Suppressor macrophage treated with lipopolysaccharide for 1 hour (primary cell): ENCODE data around the gene SLC4A4.
"Not testable (repeated sequence)": the region's sequence is repeated elsewhere in the genome, so short reads cannot be mapped to it uniquely, and the experiment has no call there.

Source experiments
- DNase-seq, 3 donors: peaks; one replicate each; pipeline ENCODE4 v3.0.0-alpha.2; 2020 to 2022

The SLC4A4 gene

DNA sequence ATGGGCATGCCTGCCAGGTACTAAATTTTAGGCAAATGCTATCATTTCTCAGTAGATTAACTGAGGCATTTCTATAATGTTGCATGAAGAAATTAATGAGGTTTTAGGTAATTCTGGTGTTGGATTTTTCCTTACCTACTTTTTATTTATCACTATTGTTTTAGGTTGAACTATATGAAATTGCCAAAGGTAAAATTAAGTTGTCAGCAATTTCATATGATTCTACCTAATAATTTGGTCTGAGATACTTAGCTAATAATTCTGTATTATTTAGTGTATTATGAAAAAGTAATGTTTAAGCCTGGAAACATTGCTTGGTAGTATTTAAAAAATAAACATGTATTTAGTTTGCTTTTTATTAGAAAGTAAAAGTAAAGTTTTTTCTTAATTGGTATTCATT, 22.7 kb downstream of the SLC4A4 start:
- no peak for DNase-seq

DNA sequence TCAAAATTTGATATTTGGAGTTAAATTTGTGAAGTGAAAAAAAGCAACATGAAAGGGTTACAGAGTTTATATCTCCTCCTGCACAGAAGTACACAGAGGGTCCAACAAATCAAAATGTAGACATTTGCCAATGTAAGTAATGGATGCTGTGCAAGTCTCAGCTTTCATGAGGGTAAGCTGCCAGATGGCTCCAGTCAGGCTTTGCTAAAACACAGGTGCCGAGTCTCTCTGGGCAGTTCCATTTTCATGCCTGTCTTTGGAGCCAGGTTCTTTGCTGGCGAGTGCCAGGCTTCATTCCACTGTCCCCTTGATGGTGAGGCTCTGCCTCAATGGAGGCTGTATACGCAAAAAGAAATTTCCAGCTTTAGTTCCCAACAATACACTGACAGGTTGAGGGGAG, 27.9 kb downstream of the SLC4A4 start:
- no peak for DNase-seq

DNA sequence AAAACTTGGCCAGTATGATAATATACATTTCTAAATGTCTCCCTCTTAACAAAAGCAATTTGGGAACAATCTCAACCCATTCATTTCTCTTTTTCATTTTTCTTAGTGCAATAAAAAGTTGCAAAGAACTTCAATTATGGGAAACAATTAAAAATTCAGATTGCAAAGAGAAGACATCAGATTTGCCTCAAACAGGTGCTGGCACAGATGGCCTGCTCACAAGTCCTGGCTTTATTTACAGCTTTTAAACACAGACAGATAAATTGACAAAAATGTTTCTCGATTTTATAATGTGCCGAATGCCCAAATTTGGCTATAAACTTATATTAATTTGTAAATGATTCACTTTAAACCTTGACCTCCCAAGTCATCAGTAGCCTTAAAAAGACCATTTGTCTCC, 28.7 kb downstream of the SLC4A4 start:
- no peak for DNase-seq

DNA sequence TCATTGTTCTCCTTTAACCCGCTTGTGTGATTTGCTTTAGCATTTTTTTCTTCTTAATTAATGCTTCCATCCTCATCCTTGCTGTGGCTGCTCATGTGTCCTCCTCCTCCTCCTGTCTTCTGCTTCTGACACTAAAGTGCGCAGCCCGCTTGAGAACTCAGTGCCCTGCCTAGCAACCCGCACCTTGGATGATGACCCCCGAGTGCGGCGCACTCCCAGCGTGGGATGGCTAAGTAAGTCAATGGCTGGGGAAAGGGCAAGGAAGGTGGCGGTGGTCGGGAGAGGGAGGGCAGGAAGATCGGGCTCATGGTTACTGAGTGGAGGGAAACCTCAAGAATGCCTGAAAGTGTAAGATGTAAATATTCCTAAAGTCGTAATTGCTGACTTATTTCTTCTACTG, 30.1 kb downstream of the SLC4A4 start:
- no peak for DNase-seq

DNA sequence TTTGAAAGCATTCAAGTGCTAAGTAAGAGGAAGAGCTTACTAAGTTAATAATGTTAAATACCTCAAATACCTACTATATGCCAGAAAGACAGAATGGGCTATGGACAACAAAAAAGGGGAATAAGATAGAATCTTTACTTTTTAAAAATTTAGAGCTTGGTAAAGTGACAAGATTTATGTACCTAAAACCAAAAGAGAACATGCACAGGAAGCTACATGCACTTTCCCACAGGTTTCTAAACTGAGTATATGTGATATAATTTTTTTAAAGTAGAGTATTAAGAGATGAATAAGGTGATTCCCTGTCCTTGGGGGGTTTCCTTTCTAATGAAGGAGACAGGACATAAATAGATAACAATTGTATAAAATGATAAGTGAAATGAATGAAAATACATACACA, 30.7 kb downstream of the SLC4A4 start:
- no peak for DNase-seq

DNA sequence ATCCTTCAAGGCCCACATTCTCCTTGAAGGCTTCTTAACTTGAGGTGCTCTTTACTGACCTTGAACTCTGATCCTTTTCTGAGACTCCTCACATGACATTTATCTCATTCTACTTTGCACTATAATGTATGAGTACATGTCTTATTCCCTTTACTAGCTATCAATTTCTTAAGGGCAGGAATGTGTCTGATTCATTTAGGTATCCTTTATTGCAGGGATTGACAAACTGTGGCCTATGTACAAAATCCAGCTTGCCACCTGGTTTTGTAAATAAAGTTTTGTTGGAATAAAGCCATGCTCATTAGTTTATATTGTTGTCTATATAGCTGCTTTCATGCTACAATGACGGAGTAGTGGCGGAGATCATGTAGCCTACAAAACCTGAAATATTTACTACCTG, 36.7 kb downstream of the SLC4A4 start:
- DNase-seq, result no peak

DNA sequence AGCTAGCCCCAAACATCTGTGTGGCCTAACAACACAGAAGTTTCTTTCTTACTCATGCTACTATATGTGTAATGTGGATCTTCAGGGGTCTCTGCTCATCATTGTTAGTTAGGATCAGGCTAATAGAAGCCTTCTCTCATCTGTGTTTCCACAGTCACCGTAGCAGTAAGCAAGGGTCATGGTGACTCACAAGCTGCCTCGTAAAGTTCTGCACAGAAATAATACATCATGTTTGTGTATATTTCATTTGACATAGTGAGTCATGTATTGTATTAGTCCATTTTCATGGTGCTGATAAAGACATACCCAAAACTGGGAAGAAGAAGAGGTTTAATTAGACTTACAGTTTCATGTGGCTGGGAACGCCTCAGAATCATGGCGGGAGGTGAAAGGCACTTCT, 38.7 kb downstream of the SLC4A4 start:
- DNase-seq, result no peak

DNA sequence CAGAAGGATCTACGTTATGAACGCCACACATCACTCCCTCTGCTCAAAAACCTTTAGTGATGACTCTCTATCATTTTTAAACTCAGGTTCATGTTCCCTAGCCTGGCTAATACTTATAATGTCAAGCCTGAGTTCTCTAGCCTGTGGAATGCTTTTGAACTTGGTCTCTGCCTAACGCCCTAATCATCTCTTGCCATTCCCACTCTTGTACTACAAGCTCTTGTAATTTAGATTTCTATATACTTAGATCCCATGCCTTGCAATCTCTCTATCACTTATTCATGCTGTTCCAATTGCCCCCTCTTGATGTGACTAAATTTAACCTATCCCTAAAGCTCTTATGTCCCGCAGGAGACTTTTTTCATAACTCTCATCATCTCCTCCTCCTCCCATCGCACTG, 40.3 kb downstream of the SLC4A4 start:
- DNase-seq, result no peak

DNA sequence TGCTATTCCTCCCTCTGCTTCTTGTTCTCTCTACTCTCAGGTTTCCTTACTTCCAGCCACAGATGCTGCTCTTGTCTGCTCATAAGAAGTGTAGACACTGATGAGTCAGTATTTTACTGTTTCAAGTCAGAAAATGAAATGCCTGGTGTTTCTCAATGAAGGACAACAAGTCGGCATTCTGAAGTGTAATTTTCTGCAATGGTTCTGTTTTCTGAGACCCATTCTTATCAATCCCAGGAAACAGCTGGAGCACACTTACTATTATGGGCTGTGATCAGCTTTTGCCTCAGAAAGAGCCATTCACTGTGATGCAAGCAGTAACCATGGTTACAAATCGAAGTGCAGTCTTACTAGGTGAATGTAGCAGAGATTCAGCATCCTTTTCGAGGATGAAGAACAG, 42.0 kb downstream of the SLC4A4 start:
- DNase-seq, result no peak

DNA sequence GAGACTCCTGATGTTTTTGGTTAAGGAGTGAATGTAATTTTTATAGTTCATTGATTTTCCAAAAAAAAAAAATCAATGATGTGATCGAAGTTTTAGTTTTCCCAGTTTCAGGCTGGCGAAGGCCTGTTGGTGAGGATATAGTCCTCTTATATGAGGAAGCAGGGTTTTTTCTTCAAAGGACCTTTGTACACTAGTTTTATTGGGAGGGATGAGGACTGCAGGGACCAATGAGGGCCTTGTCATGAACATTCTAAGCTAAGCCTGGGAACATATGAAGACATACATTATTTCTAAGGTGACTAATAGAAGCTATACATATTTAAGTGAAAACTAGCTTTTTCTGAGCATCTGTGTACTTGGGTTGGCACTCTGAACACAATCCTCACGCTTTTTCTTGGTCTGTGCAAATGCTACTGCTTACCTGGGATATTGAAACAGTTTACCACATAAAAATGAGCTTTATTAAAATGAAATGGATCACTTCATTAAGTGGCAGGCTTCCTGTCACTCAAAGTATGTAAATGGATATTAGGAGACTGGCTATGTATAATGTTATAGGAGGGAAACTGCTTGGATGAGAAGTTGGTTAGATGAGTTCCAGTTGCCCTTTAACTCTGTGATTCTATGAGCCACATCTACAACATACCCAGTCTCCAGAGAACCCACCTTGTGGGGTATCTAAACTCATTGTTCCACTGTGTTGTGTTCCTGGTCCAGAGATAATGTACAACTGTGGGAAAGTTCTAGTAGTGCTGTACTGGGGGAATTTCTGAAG, 43.5 kb downstream of the SLC4A4 start:
- no peak for DNase-seq

DNA sequence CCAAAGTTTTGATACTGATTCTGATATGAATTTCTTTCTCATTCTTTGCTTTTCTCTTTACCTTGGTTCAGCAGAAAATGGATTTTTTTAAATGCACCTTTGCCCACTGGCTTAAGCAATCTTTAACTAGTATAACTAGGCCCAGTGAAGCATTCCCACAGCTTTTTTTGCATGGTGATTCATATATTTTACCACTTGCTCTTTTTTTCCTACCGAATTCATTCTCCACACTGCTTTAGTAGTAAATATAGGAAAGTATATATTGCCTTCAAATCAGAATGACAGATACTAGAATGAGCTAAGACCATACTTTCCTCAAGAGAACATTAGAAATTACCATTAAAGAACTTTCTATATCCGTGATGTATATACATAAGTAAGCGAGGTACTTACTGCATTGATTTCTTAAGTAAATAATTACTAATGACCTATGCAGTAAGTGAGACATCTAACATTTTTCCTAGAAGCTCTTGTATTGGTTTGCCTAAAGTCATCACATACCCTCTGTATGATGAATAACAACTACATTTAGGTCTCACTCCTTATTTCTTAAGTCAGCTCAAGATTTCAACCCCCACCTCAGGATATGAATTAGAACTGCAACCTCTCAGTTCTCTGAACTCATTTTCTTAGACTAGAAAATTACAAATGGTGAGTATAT, 44.2 kb downstream of the SLC4A4 start:
- no peak for DNase-seq

DNA sequence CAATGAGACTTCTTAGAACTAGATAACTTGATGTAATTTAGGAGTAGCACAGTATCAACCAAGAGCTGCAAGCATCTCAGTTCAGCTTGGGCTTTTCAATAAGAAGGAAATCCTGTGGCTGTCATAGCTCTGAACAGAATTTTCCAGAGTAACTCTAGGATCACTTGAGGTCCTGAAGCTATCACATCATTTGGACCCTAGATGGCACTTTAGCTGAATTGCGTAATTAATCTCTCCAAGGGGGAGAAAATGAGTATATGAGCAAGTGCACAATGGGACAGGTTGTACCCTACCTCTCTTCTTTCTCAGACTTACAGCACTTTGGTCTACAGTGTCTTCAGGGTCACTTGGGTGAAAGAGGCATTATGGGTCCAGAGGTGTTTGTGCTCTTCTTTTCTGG, 45.2 kb downstream of the SLC4A4 start:
- no peak for DNase-seq

DNA sequence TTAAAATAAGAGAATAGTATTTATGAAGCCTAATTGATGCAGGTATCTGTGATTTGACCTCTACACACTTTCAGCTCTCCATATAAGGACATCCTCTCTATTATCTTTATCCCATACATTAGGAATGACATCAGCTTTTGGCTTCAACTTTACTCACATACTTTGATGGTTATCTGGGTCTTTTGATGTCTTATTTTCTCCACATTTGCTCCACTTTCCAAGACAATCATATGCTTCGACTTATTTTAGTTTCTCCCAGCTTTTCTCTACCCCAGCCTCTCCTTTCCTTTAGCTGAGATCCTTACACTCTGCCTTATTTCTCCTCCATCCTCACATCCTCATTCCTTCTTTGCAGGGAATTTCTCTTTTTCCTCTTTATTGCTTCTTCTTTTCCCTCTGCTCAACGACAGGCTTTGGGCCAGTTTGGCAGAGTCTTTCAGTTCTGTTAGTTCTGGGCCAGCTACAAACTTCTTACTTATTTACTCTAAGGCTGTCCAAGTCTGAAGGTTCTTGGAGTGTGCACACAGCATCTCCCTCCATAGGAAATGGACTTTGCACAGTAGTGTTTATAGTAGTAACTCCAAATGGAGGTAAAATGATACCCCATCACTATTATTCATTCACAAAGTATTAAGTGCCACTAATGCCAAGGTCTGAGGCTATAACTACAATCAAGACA, 50.5 kb downstream of the SLC4A4 start:
- DNase-seq, result no peak

DNA sequence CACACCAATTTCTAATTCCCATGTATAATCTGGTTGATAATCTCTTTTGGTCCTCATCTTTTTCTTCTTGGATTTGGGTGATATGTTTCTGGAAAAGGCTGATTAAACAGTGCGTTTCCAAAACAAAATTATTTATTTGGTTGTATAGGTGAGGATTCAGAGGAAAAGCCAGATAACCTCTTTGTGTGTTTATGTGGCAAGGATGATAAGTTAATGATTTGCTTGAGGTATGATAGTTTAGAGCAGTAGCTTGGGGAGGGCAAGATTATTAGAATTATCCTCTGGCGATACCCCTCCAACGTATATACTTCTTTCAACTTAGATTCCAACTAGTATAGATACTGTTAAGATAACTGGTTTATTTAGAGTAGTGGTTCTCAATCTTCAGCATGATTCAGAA, 53.3 kb downstream of the SLC4A4 start:
- no peak for DNase-seq

DNA sequence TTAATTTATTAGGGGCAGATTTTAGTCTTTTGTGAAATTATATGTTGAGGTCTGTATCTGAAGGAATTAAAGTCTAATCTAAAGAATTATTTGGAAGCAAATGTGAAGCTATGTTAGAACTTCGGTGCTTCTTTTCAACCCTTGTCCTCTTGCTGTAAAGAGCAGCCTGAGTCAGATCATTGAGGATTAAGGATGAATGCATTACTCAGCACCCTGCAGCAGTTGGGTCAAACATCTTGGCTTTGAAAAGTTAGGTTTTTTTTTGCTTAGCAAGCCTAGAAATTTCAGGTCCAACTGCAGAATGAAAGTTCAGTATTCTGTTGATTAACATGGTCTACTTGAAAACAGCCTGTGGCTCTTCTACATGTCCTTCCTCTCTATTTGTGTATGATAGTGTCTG, 57.6 kb downstream of the SLC4A4 start:
- no peak for DNase-seq

DNA sequence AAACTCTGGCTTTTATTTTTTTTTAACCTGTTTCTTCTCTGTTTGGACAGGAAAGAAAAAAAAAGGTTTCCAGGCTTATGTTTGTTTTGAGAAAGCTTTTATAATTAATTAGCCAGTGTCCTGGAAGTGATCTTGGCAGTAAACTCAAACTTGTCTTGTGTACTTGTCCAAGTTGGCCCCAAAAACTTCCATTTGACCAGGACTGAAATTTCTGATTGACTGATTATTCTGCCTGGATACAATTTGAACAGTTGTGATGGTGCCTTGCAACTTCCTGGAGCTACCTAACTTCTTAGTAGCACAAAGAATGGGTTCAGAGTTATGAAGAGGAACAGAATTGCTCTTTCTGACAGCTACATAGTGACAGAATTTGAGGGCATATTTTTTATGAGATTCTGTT, 62.0 kb downstream of the SLC4A4 start:
- no peak for DNase-seq

DNA sequence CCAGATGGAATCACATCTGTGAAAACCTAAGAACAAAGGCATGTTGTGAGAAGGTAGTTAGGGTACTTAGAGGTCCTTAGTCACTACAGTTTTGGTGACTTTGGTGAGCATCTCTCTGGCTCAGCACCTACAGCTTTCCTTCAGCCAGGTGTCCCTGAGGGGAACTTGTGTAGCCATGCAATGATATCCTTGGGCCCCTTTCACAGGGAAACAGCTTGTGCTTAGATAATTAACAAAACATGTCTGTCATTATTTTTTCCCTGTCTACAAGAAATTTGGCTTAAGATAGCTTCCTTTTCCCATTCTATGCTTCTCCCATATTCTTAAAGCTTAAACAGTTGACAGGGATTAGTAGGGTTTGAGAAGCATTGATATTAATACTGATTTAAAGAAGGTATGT, 63.8 kb downstream of the SLC4A4 start:
- no peak for DNase-seq

DNA sequence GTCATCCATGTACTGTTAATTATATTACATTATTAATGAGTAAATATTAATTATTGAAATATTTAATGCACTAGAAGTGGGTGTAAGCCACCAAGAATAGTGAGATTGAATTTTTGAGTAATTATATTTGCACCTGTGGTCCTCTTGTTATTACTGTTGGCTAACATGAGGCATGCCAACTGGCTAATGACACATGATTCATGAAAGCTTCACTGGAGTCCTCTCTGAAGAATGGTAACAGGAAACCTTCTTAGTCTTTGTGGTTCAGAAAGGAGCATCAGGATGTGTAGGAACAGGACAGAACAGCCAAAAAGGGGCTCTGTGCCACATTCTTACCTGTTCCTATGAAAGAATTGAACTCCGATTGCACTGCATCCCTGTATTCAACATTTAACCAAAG, 65.2 kb downstream of the SLC4A4 start:
- DNase-seq, result no peak

DNA sequence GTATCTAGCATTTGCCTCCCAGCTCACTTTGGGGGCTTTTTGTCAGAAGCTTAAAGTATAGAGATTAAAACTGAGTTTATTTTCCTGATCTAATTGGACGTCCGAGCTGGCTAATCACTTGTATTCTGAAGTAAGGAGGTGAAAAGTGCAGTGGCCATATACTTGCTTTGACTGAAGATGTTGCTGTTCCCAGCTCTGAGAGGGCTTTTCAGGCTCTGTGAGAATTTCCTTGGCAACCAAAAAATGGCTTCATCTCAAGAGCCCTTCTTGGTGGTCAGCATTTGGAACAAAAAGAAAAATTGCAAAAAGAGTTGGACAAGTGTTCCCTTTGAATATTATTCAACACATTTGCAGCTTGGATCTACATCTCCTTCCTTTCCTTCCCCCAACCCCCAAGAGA, 67.0 kb downstream of the SLC4A4 start:
- DNase-seq, result no peak

DNA sequence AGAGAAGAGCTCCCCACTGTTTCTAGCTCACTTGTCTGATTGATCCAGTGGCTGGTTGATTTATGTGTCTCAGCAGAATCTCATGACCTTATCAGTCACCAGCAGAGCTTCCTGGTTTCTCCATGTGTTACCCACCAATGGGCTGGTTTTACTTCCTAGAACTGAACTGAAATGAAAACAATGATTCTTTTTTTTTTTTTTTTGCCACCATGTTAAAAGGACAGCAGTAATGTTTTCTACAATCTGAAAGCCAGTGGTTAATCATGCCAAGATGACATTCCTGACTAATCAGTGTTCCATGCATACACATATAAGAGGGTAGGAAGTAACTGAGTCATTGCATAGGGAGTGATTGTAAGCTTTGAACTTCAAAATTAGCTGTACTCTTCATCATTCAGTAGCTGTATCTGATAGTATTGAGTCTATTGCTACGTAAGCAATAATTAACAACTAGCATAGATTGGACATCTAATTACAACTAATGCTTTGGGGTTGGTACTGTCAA, 67.7 kb downstream of the SLC4A4 start:
- DNase-seq, result peak in 1 of 3 donors; percentile 6

DNA sequence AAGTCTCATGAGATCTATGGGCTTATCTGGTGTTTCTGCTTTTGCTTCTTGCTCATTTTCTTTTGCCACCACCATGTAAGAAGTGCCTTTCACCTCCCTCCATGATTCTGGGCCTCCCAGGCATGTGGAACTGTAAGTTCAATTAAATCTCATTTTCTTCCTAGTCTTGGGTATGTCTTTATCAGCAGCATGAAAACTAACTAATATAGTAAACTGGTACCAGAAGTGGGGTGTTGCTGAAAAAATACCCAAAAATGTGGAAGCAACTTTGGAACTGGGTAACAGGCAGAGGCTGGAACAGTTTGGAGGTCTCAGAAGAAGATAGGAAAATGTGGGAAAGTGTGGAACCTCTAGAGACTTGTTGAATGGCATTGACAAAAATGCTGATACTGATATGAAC, 70.1 kb downstream of the SLC4A4 start:
- DNase-seq, result not testable (repeated sequence)

DNA sequence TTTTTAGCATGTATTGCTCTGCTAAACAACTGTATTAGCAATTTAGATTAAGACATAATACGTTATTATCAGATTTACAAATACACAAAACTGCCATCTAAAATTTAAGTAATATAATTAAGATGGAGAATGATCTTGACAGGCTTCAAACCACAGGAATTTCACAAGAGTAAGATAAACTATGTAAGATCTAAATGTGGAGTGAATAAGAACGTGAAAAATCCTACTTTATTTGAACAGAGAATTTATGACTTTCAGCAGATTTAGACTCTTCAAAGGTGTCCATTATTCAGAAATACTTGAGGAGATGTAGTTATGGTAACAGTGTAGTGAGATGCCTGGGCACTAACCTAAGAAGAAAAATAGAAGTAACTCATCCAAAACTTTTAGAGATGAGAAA, 73.2 kb downstream of the SLC4A4 start:
- no peak for DNase-seq

DNA sequence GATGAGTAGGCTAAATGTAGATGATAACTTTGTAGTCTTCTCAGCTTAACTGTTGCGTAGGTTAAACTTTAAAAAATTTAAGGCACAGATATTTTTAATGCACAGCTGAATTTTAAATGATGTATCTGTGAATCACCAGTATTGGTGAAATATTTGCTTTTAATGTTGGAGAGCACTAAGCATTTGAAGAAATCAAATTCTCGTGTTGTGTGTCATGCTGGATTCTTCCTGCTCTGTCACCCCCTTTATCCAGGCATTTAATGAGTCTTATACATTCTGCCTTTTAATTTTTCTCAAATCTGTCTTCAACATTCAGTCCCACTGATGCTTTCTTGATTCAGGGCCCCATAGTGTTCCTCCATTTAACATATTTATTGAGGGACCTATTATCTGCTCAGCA, 76.7 kb downstream of the SLC4A4 start:
- DNase-seq, result no peak

DNA sequence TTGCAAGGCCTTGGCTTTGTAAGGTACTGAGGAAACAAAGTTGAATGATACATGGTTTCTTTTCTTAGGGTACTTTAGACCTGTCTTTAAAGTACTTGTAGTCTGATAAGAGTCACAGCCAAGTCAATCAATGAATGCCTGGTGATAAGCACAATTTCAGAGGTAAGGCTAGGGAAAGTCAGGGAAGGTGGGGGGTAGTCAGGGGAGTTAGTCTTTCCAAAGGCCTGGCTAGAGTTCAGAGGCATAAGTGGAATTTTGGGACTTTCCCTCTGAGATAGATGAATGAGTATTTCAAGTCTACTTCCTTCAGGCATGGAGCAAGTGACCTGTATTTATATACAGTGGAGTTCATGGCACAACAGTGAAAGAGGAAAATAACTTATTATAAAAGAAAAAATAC, 78.3 kb downstream of the SLC4A4 start:
- DNase-seq, result no peak
